NCI-H146 treated with DMSO at 0.1 percent for 48 hours (cell line): ENCODE data around the gene WBP2.

Source experiments
- DNase-seq: peaks from one replicate; lab custom pipeline; 2025; ENCODE audit not compliant: unreplicated experiment; lab: John Stamatoyannopoulos, UW

WBP2 gene

DNA sequence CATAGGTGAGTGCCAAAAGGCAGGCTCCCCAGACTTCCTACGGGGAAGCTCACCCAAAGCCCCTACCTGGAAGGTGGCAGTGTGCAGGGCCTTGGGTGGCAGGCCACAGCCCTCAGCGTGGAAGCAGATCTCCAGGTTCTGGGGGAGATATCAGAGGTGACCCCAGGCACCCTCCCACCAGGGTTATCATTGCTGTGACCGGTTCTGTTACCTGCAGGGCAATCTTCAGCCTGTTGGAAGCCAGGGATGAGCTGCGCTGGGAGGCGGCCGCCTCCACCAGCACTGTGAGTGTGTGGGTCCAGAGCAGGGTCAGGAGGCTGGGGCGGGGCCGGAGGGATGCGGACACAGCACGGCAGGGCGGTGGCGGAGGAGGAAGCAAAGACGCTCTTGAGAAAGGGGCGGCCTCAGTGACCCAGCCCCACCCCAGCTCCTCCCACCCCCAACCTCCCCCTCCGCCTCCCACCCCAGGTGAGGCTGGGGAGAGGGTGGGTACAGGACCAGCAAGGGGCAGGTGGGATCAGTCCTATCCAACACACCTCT is 24.0 kb downstream of the WBP2 start:
- DNase-seq, result no peak

DNA sequence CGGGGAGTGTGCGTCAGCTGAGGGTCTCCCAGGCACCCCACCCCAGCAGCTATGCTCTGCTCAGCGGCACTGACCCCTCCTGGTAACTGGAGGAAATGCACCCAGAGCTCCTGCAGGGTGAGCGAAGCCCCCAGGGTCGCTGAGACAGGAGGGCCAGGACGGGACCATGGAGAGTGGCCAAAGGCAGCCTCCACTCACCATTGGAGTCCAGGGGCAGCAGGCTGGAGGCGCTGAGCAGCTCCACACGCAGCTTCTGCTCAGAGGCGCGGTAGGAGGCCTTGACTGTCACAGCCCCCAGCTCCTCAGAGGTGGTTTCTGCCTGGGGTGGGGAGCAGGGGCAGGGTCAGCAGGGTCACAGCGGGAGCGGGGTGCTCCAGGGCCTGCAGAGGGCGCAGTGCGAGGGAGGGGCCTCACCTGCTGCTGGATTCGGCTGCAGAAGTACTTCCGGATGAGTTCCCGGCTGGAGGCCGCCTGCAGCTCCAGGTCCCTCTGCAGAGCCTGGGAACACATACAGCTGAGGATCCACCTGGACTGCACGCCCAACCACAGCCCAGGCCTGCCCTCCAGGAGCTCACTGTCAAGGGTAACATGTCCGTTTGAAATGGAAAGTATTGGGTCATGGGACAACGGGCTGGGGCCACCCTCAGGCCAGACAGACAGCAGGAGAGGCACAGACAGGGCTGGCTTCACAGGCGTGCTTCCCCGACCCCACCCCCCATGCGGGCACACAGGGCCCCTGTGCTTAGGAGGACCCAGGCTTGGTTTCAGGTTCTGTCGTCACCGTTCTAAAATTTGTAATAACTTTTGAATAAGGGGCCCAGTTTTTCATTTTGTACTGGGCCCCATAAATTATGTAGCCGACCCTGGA is 24.7 kb downstream of the WBP2 start:
- no peak for DNase-seq

DNA sequence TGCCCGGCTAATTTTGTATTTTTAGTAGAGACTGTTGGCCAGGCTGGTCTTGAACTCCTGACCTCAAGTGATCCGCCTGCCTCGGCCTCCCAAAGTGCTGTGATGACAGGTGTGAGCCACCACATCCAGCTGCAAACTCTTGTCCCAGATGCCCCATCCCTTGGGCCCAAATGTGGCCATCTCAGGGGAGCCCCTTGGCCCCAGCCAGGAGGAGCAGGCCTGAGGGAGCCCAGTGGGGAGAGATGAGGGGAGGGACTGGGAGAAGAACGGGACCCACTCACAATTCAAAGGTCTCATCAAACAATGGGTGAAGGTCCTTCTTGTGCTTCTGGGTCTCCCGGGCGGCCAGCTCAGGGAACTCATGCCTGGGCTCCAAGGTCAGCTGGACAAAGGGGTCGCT is 25.4 kb downstream of the WBP2 start:
- no peak for DNase-seq

DNA sequence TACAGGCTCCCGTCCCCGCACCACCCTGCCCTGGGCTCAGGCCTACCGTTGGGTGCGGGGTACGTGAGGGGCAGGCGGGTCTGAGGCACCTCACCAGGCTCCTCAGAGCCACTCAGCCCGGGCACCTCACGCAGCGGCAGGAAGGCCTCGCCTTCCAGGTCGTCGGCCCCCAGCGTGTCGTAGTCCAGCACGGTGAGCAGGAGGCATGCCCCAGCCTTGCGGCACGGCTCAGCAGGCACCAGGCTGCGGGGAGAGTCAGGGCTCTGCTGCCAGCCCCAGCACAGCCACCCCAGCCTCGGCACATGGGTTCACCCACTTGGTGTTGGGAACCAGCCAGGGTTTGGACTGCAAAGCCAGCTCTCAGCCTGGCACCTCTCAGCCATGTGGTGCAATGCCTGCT is 26.4 kb downstream of the WBP2 start:
- DNase-seq, result no peak

DNA sequence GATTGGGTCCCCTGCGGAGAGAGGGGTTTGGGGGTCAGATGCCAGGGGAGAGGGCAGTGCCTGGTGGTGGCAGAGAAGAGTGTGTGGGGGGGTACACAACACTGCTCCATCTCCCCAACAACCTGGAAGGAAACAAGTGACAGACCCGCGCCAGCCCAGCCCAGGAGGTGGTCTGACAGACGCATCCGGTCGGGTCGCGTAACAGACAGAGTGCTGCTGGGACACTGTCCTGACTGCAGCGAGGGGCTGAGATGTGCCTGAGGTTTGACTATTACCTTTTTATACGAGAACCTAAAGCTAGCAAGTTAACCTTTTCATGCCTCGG is 27.1 kb downstream of the WBP2 start:
- DNase-seq, result no peak

DNA sequence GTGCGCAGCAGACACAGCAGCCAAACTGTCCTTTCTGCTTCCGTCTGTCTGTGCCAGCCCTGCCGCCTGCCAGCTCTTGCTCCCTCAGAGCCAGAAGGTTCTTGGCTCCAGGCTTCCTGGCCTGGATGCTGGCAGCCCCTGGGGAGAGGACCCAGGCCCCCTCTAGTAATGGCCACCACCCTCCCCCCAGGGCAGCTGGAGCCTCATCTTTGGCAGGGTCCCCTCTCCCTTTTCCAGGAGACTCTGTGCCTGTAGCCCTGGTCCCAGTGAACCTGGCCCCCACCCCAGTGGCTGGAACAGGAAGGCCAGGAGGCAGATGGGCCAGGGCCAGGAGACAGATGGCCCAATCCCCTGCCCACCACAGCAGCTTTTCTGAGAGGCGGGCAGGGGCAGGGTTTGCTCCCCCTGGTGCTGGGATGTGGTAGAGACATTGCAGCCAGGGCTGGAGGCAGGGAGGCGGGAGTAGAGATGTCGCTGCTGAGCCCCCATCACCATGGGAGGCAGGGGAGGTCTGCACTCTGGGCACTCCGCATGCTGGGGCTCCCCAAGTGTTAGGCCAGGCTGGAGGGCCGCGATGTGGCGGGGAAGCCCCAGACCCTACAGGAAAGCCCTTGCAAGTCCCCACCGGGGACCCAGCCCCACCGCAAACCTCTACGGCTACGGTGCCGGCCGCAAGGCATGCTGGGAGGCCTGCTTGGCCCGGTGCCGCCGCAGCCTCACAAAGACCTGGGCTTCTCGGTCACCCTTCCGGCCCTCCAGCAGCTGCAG is 27.6 kb downstream of the WBP2 start:
- peak; percentile 19 for DNase-seq

DNA sequence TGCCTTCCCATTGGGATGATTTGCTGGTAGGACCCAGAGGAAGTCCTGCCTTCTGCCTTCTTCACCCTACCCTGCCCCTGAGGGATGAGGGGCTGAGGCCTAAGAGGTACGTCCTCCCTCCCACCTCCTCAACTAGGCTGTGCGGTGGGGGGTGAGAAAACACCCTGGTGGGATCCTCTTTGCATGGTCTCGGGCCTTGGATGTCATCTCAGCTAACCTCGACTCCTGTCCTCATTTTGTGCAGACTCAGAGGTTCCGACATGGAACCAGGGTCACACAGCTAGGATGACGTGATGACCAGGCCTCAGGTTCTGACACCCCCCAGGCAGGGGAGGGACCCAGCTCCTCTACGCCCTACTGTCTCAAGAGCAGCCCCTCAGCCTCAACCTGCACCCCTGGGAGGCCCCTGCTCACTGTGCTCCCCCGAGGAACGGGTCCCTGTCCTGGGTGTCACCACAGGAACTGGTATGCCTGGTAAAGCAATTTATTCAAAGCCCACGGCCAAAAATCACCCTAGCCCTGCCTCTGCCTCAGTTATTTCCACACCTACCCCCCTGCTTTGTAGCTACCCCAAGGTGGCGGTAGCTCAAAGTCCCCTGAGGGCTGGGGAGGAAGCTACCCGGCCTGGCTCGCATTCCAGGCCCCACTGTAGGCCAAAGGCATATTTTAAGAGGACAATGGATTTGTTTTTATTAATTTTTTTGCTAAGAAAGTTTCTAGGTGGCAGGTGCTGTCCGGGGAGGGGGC is 28.4 kb downstream of the WBP2 start:
- no peak for DNase-seq

DNA sequence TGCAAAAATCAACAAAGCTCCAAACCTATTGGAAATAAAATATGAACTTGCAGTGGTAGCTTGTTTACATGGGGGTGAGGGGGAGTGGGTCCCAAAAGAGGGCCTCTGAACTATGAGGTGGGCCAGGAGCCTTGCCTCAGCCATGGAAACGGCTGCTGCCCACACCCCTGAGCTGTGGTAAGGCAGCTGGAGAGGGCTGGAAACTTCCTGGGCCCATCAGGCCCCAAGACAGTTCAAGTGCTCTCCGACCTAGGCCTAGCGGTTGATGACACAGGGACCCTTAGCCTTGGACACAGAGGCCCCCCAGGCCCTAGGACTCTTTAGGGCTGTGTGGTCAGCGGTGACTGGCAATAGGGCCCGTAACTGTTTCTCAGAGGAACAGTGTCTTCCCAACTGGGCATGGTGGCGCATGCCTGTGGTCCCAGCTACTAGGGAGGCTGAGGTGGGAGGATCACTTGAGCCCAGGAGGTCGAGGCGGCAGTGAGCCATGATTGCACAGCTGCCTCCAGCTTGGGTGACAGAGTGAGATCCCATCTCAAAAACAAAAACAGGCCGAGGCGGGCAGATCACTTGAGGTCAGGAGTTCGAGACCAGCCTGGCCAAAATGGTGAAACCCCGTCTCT is 29.3 kb downstream of the WBP2 start:
- DNase-seq, result no peak

DNA sequence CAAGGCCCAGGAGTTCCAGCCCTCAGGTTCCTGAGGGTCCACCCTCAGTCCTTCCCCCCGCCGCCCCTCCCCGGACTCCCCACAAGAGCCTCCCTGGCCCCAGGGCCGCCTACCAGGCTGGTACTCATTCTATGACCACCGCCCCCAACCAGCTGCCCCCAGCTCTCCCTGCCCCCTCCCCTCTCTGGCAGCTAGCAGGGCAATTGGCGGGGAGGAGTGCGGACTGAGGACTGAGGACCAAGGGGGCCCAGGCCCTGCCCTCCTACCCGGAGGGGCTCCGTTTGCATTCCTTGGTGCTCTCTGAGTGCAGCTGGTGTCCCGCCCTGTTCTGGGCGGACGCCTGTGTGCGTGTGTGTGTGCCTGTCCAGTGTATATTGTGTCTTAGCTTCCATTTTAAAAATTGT is 30.0 kb downstream of the WBP2 start:
- no peak for DNase-seq

DNA sequence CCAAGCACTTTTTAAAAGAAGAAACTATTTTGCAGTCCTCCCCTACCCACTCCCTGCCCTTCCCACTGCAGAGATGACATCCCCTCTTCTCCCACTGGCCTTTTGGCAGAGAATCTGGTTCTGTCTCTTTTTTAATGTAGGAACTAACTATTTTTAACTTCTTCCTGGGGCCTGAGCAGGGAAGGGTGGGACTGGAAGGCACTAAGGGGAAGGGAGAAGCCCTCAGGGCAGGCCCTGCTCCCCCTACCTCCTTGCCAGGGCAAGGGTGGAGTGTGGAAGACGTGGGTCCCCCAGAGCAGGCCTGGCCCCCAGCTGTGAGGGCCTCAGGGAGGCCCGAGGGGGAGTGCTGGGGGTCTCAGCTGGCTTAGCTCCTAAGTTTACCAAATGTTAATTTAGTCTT is 30.5 kb downstream of the WBP2 start:
- DNase-seq, result no peak

DNA sequence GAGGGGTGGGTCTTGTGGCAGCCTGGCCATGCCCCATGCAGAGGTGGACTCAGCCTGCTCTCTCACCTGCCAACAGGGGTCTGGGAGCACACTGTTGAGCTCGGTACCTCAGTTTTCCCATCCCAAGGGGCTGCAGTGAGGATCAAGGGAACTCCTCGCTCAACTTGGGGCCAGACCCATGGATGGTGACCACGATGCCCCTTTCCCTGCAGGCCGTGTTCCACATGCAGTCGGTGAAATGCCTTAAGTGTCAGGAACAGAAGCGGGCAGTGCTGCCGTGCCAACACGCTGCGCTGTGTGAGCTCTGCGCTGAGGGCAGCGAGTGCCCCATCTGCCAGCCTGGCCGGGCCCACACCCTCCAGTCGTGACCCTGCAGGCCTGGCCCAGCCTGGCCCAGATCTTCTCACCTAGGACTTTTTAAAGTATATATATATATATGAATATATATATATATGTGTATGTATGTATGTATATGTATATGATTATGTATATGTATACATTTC is 31.0 kb downstream of the WBP2 start:
- no peak for DNase-seq

DNA sequence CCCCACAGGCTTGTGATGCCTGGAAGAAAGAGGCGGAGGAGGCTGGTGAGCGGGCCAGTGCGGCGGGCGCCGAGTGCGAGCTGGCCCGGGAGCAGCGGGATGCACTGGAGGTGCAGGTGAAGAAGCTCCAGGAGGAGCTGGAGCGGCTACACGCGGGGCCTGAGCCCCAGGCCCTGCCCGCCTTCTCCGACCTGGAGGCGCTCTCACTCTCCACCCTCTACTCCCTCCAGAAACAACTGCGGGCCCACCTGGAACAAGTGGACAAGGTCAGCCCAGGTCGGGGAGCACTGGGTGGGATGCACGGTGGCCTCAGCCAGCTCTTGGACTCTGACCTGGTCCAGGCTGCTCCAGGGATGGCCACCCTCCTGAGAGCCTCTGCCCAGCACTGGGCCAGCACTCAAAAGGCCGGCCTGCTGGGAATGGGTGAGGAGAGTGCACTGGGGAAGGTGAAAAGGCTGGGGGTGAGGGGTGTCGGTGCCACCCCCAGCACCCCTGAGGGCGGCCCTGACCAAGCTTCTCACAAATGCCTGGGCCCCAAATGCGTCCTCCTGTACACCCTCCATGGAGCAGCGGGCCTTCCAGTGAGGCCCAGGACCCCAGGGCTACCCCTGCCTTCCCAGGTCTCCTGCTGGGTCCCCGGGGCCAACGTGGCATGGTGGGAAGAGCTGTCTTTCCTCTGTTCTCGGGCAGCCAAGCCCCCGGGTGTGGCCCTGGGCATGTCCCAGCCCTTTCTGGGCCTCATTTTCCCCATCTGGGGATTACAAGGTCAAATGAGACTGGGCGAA is 31.7 kb downstream of the WBP2 start:
- DNase-seq, result no peak

DNA sequence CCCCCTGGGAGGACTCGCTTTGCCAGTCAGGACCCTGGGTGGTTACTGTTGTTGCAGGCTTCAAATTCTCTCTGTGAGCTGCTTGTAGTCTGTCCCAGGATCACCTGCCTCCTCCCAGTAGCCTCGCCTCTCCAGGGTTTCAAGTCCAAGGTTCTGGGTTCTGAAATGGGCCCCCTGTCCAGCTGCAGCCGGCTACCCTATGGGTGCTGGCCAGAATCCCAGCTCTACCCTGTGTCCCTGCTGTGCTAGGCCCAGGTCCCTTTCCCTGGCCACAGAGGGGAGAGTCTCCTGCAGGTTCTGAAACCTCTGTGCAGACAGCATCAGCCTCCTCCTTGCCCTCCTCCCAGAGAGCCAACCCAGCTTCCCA is 32.4 kb downstream of the WBP2 start:
- DNase-seq, result no peak

DNA sequence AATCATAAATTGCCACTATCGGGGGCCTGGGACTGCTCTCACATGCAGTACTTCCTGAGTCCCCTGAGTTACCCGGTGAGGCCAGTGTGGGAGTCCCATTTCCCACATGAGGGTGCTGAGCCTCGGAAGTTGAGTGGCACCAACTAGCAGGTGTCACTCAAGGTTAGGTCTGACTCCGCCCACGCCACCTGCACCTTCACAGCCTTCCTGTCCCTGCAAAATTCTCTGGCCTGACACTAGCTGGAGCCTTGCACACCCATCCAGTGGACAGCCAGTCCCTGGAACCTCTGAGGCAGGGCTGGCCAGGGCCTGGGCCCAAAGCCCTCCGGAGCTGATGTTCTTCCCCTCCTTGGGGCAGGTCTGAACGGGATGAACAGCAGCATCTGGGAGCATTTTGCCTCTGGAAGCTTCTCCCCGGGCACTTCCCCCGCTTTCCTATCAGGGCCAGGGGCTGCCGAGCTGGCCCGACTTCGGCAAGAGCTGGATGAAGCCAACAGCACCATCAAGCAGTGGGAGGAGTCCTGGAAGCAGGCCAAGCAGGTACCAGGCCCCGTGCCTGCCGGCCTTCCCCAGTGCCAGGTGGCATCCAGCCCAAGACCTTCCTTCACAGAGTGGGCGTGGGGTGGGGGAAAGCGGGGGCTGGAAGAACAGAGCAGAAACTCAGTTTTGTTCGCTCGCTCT is 32.9 kb downstream of the WBP2 start:
- no peak for DNase-seq

DNA sequence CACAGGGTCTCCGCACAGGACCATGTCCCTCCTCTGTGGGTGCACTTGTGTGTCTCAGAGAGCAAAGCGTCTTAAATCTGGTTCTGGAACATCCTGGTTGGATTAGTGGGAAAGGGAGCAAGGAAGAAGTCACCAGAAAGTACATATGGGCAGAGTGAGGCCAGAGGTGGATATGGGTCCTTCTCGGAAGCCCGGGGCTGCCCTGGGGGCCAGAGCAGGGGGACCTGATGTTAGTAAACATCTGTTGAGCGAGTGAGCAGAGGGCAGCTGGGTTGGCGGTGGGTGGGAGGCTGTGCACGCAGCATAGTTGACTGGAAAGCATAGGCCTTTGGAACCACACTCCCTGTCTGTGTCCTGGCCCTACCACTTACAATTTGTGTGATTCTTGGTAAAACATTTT is 33.6 kb downstream of the WBP2 start:
- no peak for DNase-seq

DNA sequence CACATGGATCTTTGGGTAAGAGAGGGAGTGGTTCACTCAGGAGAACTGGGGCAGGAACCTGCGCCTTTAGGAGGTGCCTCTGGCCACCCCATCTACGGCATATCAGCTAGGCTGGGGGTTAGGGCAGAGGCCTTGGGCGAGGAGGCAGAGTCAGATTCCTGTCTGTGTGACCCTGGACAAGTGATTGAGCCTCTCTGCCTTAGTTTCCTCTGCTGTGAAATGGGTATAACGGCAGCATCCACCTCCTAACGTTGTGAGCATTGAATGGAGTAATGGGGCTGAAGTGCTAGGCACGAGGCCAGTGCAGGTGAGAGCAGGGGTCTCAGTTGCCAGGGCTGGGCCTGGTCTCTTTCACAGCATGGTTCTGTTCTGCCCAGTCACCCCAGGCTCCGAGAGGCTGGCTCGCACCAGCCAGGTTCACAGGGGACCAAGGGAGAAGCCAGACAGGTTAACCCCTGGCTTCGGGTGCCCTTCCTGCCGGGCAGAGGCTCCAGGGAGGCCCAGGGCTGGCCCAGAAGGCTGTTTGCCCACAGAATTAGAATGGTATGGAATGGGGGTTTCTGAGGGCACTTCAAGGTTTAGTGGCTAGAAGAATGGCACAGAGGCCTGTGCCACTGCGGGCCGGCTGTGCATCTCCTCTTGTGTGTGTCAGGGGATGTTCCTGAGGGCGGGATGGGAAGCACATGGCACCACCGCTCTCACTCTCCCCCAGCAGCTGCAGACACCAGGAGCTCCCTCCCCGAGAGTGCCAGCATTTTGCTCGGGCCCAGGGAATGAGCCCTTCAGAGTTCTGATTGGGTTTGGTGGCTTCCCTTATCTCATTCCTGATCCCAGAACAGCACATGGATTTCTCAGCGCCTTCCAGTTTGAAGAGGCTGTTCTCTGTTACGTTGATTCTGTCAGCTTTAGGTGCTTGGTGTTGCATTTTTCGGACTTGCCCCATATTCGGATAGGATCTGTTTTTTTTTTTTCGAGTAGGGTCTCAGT is 34.7 kb downstream of the WBP2 start:
- DNase-seq, result no peak

DNA sequence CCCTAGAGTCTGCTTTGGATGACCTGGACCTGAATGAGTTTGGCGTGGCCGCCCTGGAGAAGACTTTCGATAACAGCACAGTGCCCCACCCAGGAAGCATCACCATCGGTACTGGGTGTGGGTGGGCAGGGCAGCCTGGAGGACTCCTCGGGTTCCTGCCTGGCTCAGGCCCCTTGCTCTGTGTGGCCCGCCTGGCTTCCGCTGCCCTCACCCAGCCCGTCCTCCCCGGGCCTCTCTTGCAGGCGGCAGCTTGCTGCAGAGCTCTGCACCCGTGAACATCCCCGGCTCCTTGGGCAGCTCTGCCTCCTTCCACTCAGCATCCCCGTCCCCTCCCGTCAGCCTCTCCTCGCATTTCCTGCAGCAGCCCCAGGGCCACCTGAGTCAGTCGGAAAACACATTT is 35.5 kb downstream of the WBP2 start:
- DNase-seq, result no peak

DNA sequence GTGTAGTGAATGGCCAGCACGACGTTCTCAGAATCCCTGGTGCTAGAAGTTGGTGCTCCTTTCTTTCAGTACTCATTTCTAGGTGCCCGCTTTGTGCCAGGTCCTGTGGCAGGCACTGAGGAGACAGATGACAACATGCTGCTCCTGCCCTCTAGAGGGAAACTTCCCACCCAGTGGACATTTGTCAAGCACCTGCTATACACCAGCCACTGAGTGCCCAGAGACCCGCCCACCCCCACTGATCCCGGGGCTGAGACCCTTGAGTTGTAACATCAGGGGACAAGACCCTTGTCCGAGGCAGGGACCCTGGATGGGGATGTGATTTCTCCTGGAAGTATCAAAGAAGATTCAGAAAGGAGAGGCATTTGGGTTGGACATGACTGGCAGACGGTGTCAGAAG is 36.0 kb downstream of the WBP2 start:
- DNase-seq, result no peak
